HepG2 (cell line): ENCODE results near the gene TADA3. TPM values are rescaled to one million over a fixed set of nuclear protein-coding genes. Genes with fewer than 3 reads are reported as not detected.
A peak's percentile ranks its signal among the peaks of the same experiment; 100 is the strongest.

Source experiments
- AGO1 ChIP-seq: fragments of 200-400 bp; formaldehyde crosslinking; IDR thresholded peaks from 2 replicates; pipeline ENCODE4 v1.6.1; 2017; ENCODE audit warnings: mild to moderate bottlenecking, low read depth, low read length, moderate library complexity; ENCODE audit not compliant: poor library complexity, severe bottlenecking
- ASH2L ChIP-seq: fragments of 300-600, 200-600 bp; sonication (generic); IDR thresholded peaks from 2 replicates; pipeline ENCODE4 v1.7.0; 2017; ENCODE audit warnings: low read depth, mild to moderate bottlenecking, moderate library complexity, mixed read lengths, low read length; ENCODE audit not compliant: insufficient read length
- ELF3 ChIP-seq: IDR thresholded peaks from 2 replicates; pipeline ENCODE4 v1.6.1; 2016; ENCODE audit warnings: missing genetic modification reagents, missing compliant biosample characterization
- ETS1 ChIP-seq: sonication (generic); formaldehyde crosslinking; IDR thresholded peaks from 2 replicates; pipeline ENCODE4 v1.4.0; 2020; ENCODE audit warnings: missing genetic modification reagents
- HNF1B ChIP-seq: sonication (generic); formaldehyde crosslinking; IDR thresholded peaks from 2 replicates; pipeline ENCODE4 v1.5.1; 2020; ENCODE audit warnings: mild to moderate bottlenecking, moderate library complexity, missing genetic modification reagents
- ISX ChIP-seq: sonication (generic); formaldehyde crosslinking; conservative IDR thresholded peaks from 2 replicates; pipeline ENCODE4 v1.5.0; 2020; ENCODE audit warnings: missing genetic modification reagents
- KLF15 ChIP-seq: sonication (generic); formaldehyde crosslinking; IDR thresholded peaks from 2 replicates; pipeline ENCODE4 v1.8.1; 2023; ENCODE audit warnings: borderline replicate concordance, mild to moderate bottlenecking, inconsistent platforms, missing genetic modification reagents, mixed read lengths
- LBX2 ChIP-seq: sonication (generic); formaldehyde crosslinking; IDR thresholded peaks from 2 replicates; pipeline ENCODE4 v1.5.0; 2020; ENCODE audit warnings: missing genetic modification reagents, mild to moderate bottlenecking, borderline replicate concordance
- MATR3 ChIP-seq: sonication (generic); formaldehyde crosslinking; IDR thresholded peaks from 2 replicates; pipeline ENCODE4 v1.4.0; 2020; ENCODE audit warnings: missing genetic modification reagents
- PCBP2 ChIP-seq: fragments of 200-400 bp; formaldehyde crosslinking; optimal IDR thresholded peaks from 2 replicates; pipeline ENCODE3; 2018; ENCODE audit warnings: low read length, low read depth; ENCODE audit not compliant: poor library complexity, severe bottlenecking
- POLR2AphosphoS5 ChIP-seq: IDR thresholded peaks from 2 replicates; pipeline ENCODE4 v1.6.1; 2012; ENCODE audit warnings: low read depth, low read length
- SNAPC5 ChIP-seq: sonication (generic); formaldehyde crosslinking; IDR thresholded peaks from 2 replicates; pipeline ENCODE4 v1.8.1; 2023; ENCODE audit warnings: mild to moderate bottlenecking, missing genetic modification reagents, borderline replicate concordance
- SOX6 ChIP-seq, 2 experiments: fragments of 450-650 bp in 1 of 2; sonication (generic) in 1 of 2; formaldehyde crosslinking in 1 of 2; IDR thresholded peaks; 2 replicates each; pipeline versions ENCODE4 v1.4.0 to v1.6.1; 2017 to 2020; ENCODE audit warnings: antibody characterized with exemption in 1 of 2, mild to moderate bottlenecking in 1 of 2, missing genetic modification reagents in 1 of 2
- ZBTB26 ChIP-seq: IDR thresholded peaks from 2 replicates; pipeline ENCODE4 v1.6.1; 2016; ENCODE audit warnings: missing compliant biosample characterization, missing genetic modification reagents, borderline replicate concordance
- ZNF18 ChIP-seq: sonication (generic); formaldehyde crosslinking; IDR thresholded peaks from 2 replicates; pipeline ENCODE4 v1.8.0; 2022; ENCODE audit warnings: mild to moderate bottlenecking, missing genetic modification reagents; ENCODE audit not compliant: insufficient replicate concordance
- ZNF205 ChIP-seq: IDR thresholded peaks from 2 replicates; pipeline ENCODE4 v1.6.1; 2018; ENCODE audit warnings: missing biosample characterization, missing genetic modification reagents
- ZNF263 ChIP-seq: sonication (generic); formaldehyde crosslinking; IDR thresholded peaks from 2 replicates; pipeline ENCODE4 v1.4.0; 2020; ENCODE audit warnings: missing genetic modification reagents
- ZNF34 ChIP-seq: sonication (generic); formaldehyde crosslinking; IDR thresholded peaks from 2 replicates; pipeline ENCODE4 v1.4.0; 2020; ENCODE audit warnings: mild to moderate bottlenecking, missing genetic modification reagents, borderline replicate concordance
- ZNF549 ChIP-seq: sonication (generic); formaldehyde crosslinking; IDR thresholded peaks from 2 replicates; pipeline ENCODE4 v1.5.0; 2020; ENCODE audit warnings: missing genetic modification reagents
- ZNF562 ChIP-seq: sonication (generic); formaldehyde crosslinking; IDR thresholded peaks from 2 replicates; pipeline ENCODE4 v1.8.0; 2022; ENCODE audit warnings: missing genetic modification reagents, borderline replicate concordance
- ZNF614 ChIP-seq: IDR thresholded peaks from 2 replicates; pipeline ENCODE4 v1.6.1; 2018; ENCODE audit warnings: missing biosample characterization, missing genetic modification reagents, inconsistent platforms, borderline replicate concordance
- ZNF674 ChIP-seq: sonication (generic); formaldehyde crosslinking; IDR thresholded peaks from 2 replicates; pipeline ENCODE4 v1.5.0; 2020; ENCODE audit warnings: low read depth, mild to moderate bottlenecking, missing genetic modification reagents
- ZNF7 ChIP-seq: IDR thresholded peaks from 2 replicates; pipeline ENCODE4 v1.6.1; 2016; ENCODE audit warnings: missing biosample characterization, missing genetic modification reagents
- polyA plus RNA-seq, 8 experiments: library from polyadenylated mRNA; depleted of rRNA in 3 of 8; stranded (reverse) in 7 of 8; unstranded in 1 of 8; fragments of >200 nt; fragmentation: Illumina TruSeq in 4 of 8; extraction: Trizol in 4 of 8; gene quantifications; 2 replicates each; pipeline versions ENCODE4 v1.2.1 to v1.2.3, GENCODE V29; 2011 to 2016; ENCODE audit warnings: low read depth in 4 of 8, missing spikeins in 1 of 8, mixed read lengths in 1 of 8; ENCODE audit not compliant: insufficient read depth in 1 of 8
- total RNA-seq, 5 experiments: library from RNA; depleted of rRNA; stranded (reverse); fragments of >200 nt; fragmentation: Illumina TruSeq; extraction: Trizol; gene quantifications; 2 replicates each; pipeline ENCODE4 v1.2.3, GENCODE V29; 2016; ENCODE audit warnings: low read depth in 1 of 5

TADA3 gene
- total and polyA plus RNA-seq, 2 of the 13 experiments (the other 11 are each of a cell fraction or from before 2014, with no cell fraction given) = 32.1 to 37.1 TPM

GRCh38 chr3:9769426-9770275 is 22.6 kb downstream of the TADA3 start, which contains the start of gene CAMK1 (continued):
- TF ChIP-seq ZNF674 = no peak
- peak; percentile 60 for TF ChIP-seq POLR2AphosphoS5
- no peak for TF ChIP-seq ZNF549
- TF ChIP-seq HNF1B (CRISPR knock-in tag) = peak; percentile 8; the same call in 1 of the 2 replicates
- TF ChIP-seq SOX6 (IDR thresholded peaks at IDR 0.05) = no peak
- no peak for TF ChIP-seq SOX6 (CRISPR knock-in tag; IDR thresholded peaks at IDR 0.05)
- TF ChIP-seq ZNF205 = no peak
- no peak; the same call in 1 of the 2 replicates for TF ChIP-seq ZNF263 (CRISPR knock-in tag)
- TF ChIP-seq LBX2 (CRISPR knock-in tag) = 0 out of 2 replicates have a peak, but pooled peaks have one; percentile 49
- TF ChIP-seq ZNF18 (CRISPR knock-in tag) = no peak
- no peak for TF ChIP-seq MATR3 (CRISPR knock-in tag)
- no peak for TF ChIP-seq ZNF614 (CRISPR knock-in tag)
- TF ChIP-seq ETS1 (CRISPR knock-in tag) = no peak
- peak; percentile 28; the same call in 1 of the 2 replicates for TF ChIP-seq ELF3 (CRISPR knock-in tag)
- TF ChIP-seq PCBP2 = no peak
- peak; percentile 83 for TF ChIP-seq AGO1
- no peak for TF ChIP-seq KLF15 (CRISPR knock-in tag)
- no peak for TF ChIP-seq ZBTB26 (CRISPR knock-in tag)
- no peak for TF ChIP-seq SNAPC5
- no peak for TF ChIP-seq ZNF562 (CRISPR knock-in tag)
- TF ChIP-seq ZNF34 = no peak
- TF ChIP-seq ISX = no peak
- no peak for TF ChIP-seq ASH2L
- no peak for TF ChIP-seq ZNF7 (CRISPR knock-in tag)
